HG03442 (cell line): ENCODE results near the gene RND1.

ENCODE experiments used
- ATAC-seq: cut with Tn5 transposase; IDR thresholded peaks from one replicate; pipeline ENCODE4 v1.9.1; 2021; ENCODE audit warnings: mild to moderate bottlenecking, moderate library complexity; ENCODE audit not compliant: unreplicated experiment

RND1 gene

GRCh38 chr12:48813465-48814261, 52.0 kb downstream of the RND1 start:
- ATAC-seq = no peak

GRCh38 chr12:48812389-48812788, 53.3 kb downstream of the RND1 start:
- ATAC-seq = no peak

- ATAC-seq = no peak
Measured at GRCh38 chr12:48811437-48812090, 54.1 kb downstream of the RND1 start.

GRCh38 chr12:48810903-48811431, 54.7 kb downstream of the RND1 start:
- ATAC-seq = no peak

GRCh38 chr12:48807981-48808380, 57.7 kb downstream of the RND1 start:
- ATAC-seq = no peak
